ENCODE results near the gene RAP1A.

- TF ChIP-seq CTCF (IDR thresholded peaks at IDR 0.05; ENCODE audit: low read depth, low read length, poor library complexity, severe bottlenecking) = no peak
- no peak for TF ChIP-seq EZH2phosphoT487 (IDR thresholded peaks at IDR 0.05; ENCODE audit: borderline replicate concordance, low read length)
Observed at GRCh38 chr1:111743679-111744101, 124.1 kb downstream of the RAP1A start.

All from DOHH2 (cell line).